Erythroblast (primary cell): Measurements from ENCODE around the gene CABLES1.

ENCODE experiments used
- GATA1 ChIP-seq: IDR thresholded peaks from 2 replicates; pipeline ENCODE4 v1.6.1; 2011; ENCODE audit warnings: low read depth, mild to moderate bottlenecking, control low read depth, low read length, moderate library complexity
- POLR2A ChIP-seq: IDR thresholded peaks from 2 replicates; pipeline ENCODE4 v1.6.1; 2011; ENCODE audit warnings: mild to moderate bottlenecking, low read length

- no peak for TF ChIP-seq POLR2A
- TF ChIP-seq GATA1, result no peak
These were observed 6.1 kb downstream of the CABLES1 start for GRCh38 chr18:23141104-23141999.
